K562 (cell line): Measurements from ENCODE around the gene GABPB1. TPM values are rescaled to one million over a fixed set of nuclear protein-coding genes. Genes with fewer than 3 reads are reported as not detected.

Source experiments
- ATAC-seq: fragments of 200-7000 bp; cut with Tn5 transposase; 3 replicates; pipeline ENCODE4 v1.9.1; 2020; ENCODE audit warnings: moderate library complexity
- BruUV-seq: library from RNA; stranded (reverse); fragments of 400-500 nt; replicated peaks from 2 replicates; lab custom pipeline; 2021; lab: Mats Ljungman, UMichigan
- CTCF ChIA-PET: fragments of 300-600 bp; formaldehyde crosslinking; extraction: SDS; loops from one replicate; lab custom pipeline; 2021; ENCODE audit warnings: low intra/inter-chr PET ratio; lab: Yijun Ruan, JAX
- POLR2A ChIA-PET: fragments of 300-600, 350-650 bp; sonication (Branson Sonifier 250); formaldehyde crosslinking; extraction: SDS; loops from one replicate; lab custom pipeline; 2021; ENCODE audit warnings: antibody characterized with exemption, inconsistent platforms; lab: Yijun Ruan, JAX
- DNase-seq, 4 experiments: peaks; one replicate each; pipeline versions ENCODE4 v3.0.0 to v3.0.0-alpha.2; 2011 to 2018; ENCODE audit warnings: low spot score in 3 of 4, mixed read lengths in 3 of 4; ENCODE audit errors: extremely low read depth in 1 of 4
- FAIRE-seq: peaks from 2 replicates; lab custom pipeline; 2011; peaks lifted over from hg19 to GRCh38; lab: Jason Lieb, UNC
- H2AFZ ChIP-seq: 2 replicates; pipeline ENCODE4 v1.6.0; 2011; ENCODE audit warnings: low read depth, low read length, control low read depth, inconsistent platforms
- H3K27ac ChIP-seq: fragments of 200-600 bp; 3 replicates; pipeline ENCODE4 v1.8.0; 2011; ENCODE audit warnings: low read depth, mild to moderate bottlenecking, control low read depth, inconsistent platforms, low read length, moderate library complexity, mixed read lengths; ENCODE audit errors: extremely low read depth
- H3K27me3 ChIP-seq, 2 experiments: fragments of 300-600 bp in 1 of 2; 2 replicates in 1 of 2; 3 replicates in 1 of 2; pipeline versions ENCODE4 v1.6.0 to v1.8.0; 2011; ENCODE audit warnings: inconsistent platforms in 2 of 2, low read length in 2 of 2, mild to moderate bottlenecking in 1 of 2, mixed read lengths in 1 of 2, moderate library complexity in 1 of 2; ENCODE audit not compliant: control insufficient read depth in 2 of 2, insufficient read depth in 2 of 2
- H3K36me3 ChIP-seq: fragments of 300-600 bp; 3 replicates; pipeline ENCODE4 v1.8.0; 2011; ENCODE audit warnings: mild to moderate bottlenecking, low read length, inconsistent platforms; ENCODE audit not compliant: control insufficient read depth, insufficient read depth
- H3K4me1 ChIP-seq, 2 experiments: fragments of 200-600 bp in 1 of 2; replicated peaks in 1 of 2; 2 replicates in 1 of 2; 3 replicates in 1 of 2; pipeline versions ENCODE4 v1.5.1 to v1.8.0; 2011; ENCODE audit warnings: inconsistent platforms in 2 of 2, low read length in 2 of 2, mild to moderate bottlenecking in 1 of 2, mixed read lengths in 1 of 2, moderate library complexity in 1 of 2; ENCODE audit not compliant: control insufficient read depth in 2 of 2, insufficient read depth in 2 of 2
- H3K4me2 ChIP-seq: 2 replicates; pipeline ENCODE4 v1.6.1; 2011; ENCODE audit warnings: low read length, control low read depth, inconsistent platforms, mixed read lengths; ENCODE audit not compliant: insufficient read depth
- H3K4me3 ChIP-seq: fragments of 200-600 bp; sonication (generic), shearing (Covaris generic); 2 replicates; pipeline ENCODE4 v1.5.1; 2016; ENCODE audit warnings: control low read depth, inconsistent platforms
- H3K79me2 ChIP-seq: fragments of 200-600 bp; 3 replicates; pipeline ENCODE4 v1.8.0; 2011; ENCODE audit warnings: low read length, inconsistent platforms; ENCODE audit not compliant: control insufficient read depth, insufficient read depth
- H3K9ac ChIP-seq, 2 experiments: 2 replicates each; pipeline versions ENCODE4 v1.6.0 to v1.6.1; 2011; ENCODE audit warnings: low read depth in 2 of 2, low read length in 2 of 2, control low read depth in 1 of 2, inconsistent platforms in 1 of 2, mild to moderate bottlenecking in 1 of 2, mixed read lengths in 1 of 2; ENCODE audit not compliant: insufficient read depth in 1 of 2
- H3K9me1 ChIP-seq: one replicate; pipeline ENCODE4 v1.6.0; 2011; ENCODE audit warnings: inconsistent platforms, mild to moderate bottlenecking, low read length, moderate library complexity; ENCODE audit not compliant: control insufficient read depth, insufficient read depth
- H3K9me3 ChIP-seq: replicated peaks from 2 replicates; pipeline ENCODE4 v1.5.1; 2011; ENCODE audit warnings: low read depth, low read length, inconsistent platforms; ENCODE audit not compliant: control insufficient read depth, insufficient read depth
- H4K20me1 ChIP-seq: replicated peaks from 2 replicates; pipeline ENCODE4 v1.6.1; 2011; ENCODE audit warnings: low read length, inconsistent platforms, mixed read lengths; ENCODE audit not compliant: control insufficient read depth, insufficient read depth
- MITF ChIP-seq: IDR thresholded peaks from 2 replicates; pipeline ENCODE4 v1.6.1; 2014; ENCODE audit warnings: antibody characterized with exemption
- NR2C2 ChIP-seq, 2 experiments: fragments of 200-800 bp in 1 of 2; sonication (Bioruptor generic) in 1 of 2; sonication (generic) in 1 of 2; formaldehyde crosslinking in 1 of 2; IDR thresholded peaks; 2 replicates each; pipeline versions ENCODE4 v1.6.1 to v1.8.0; 2016 to 2022; ENCODE audit warnings: mild to moderate bottlenecking in 1 of 2, missing compliant biosample characterization in 1 of 2, missing genetic modification characterization in 1 of 2, missing genetic modification reagents in 1 of 2
- SMARCC2 ChIP-seq: fragments of 450-650 bp; IDR thresholded peaks from 2 replicates; pipeline ENCODE4 v1.6.1; 2017; ENCODE audit warnings: antibody characterized with exemption, moderate library complexity, mild to moderate bottlenecking, low read depth
- TRIM24 ChIP-seq, 2 experiments: fragments of 450-650 bp; IDR thresholded peaks; 2 replicates each; pipeline ENCODE4 v1.6.1; 2016
- XRCC4 ChIP-seq: IDR thresholded peaks from one replicate; pipeline ENCODE4 v1.6.1; 2011; ENCODE audit not compliant: insufficient read depth, insufficient read length; ENCODE audit errors: extremely low read depth
- ZNF121 ChIP-seq: sonication (generic); formaldehyde crosslinking; conservative IDR thresholded peaks from 2 replicates; pipeline ENCODE4 v1.8.0; 2022; ENCODE audit warnings: missing genetic modification reagents
- ZNF449 ChIP-seq: fragments of 250-450 bp; sonication (Bioruptor Pico); IDR thresholded peaks from 2 replicates; pipeline ENCODE4 v1.8.0; 2022; ENCODE audit warnings: moderate library complexity, mild to moderate bottlenecking, inconsistent platforms
- WGBS: fragments of 100-300 bp; shearing (Covaris generic); methylation state at CpG from one replicate; pipeline ENCODE4 v1.1.6; 2016; ENCODE audit warnings: low coverage, mixed read lengths; ENCODE audit not compliant: insufficient coverage; ENCODE audit errors: missing lambda C conversion rate; 5-methylcytosine and 5-hydroxymethylcytosine counted together
- in situ Hi-C: fragments of 300-500 bp; cut with MboI; formaldehyde crosslinking; loops from 4 replicates; pipeline ENCODE4 v1.15.0; 2018; ENCODE audit warnings: inconsistent platforms, mixed read lengths
- intact Hi-C: fragments of 100-400 bp; cut with micrococcal nuclease; formaldehyde crosslinking; loops from 2 replicates; pipeline ENCODE4 v1.14.2; 2022
- polyA plus RNA-seq, 8 experiments: library from polyadenylated mRNA; depleted of rRNA in 4 of 8; stranded (reverse) in 5 of 8; unstranded in 3 of 8; fragments of >200 nt; fragmentation: Nextera tagmentation in 2 of 8; fragmentation: Illumina TruSeq in 1 of 8; extraction: Ambion mirVana in 2 of 8; extraction: Trizol in 1 of 8; gene quantifications; 2 replicates each; pipeline versions ENCODE4 v1.2.1 to v1.2.3, GENCODE V29; 2011 to 2014; ENCODE audit warnings: inconsistent platforms in 1 of 8, missing spikeins in 1 of 8
- total RNA-seq, 7 experiments: library from RNA; depleted of rRNA in 6 of 7; stranded (reverse); fragments of >200 nt in 6 of 7; fragmentation: Illumina TruSeq in 2 of 7; extraction: Trizol in 2 of 7; gene quantifications; 2 replicates each; pipeline versions ENCODE4 v1.2.1 to v1.2.3, GENCODE V29; 2011 to 2021; ENCODE audit warnings: low replicate concordance in 1 of 7
- TF ChIP-seq, protein P1 (sequence below): fragments of 450-650 bp; formaldehyde crosslinking; IDR thresholded peaks from 2 replicates; pipeline ENCODE4 v1.4.0; 2020; ENCODE audit warnings: mild to moderate bottlenecking

The GABPB1 gene
- total and polyA plus RNA-seq, 9 of the 15 experiments (the other 6 are each of a cell fraction or from before 2014, with no cell fraction given), result 11.8 to 42.3 (median 33.2) TPM

GRCh38 chr15:50345298-50345697 lies 9.7 kb downstream of the GABPB1 start:
- no peak for ATAC-seq
- no peak overlapping the region for H3K4me3 ChIP-seq
- peak; percentile 74 for TF ChIP-seq ZNF121 (CRISPR knock-in tag)
- no peak for TF ChIP-seq SMARCC2
- TF ChIP-seq MITF, result no peak
- TF ChIP-seq, all 486 proteins: peak for 1
- Histone ChIP-seq H3K4me1 (peaks cover 0 to under 1% of the 10 kb centered on the region in 2 experiments; a peak in 2 of 5 replicates), H3K9ac (no peak overlapping the region), H4K20me1 (no peaks in the 10 kb centered on the region), H3K79me2 (peaks cover 64% of the 10 kb centered on the region), H3K9me3 (no peaks in the 10 kb centered on the region), H3K36me3 (peaks cover 9% of the 10 kb centered on the region; the same call in 1 of the 3 replicates), H3K4me2 (no peak overlapping the region), H2AFZ (no peak overlapping the region), H3K9me1 (no peaks in the 10 kb centered on the region), H3K27ac (no peak overlapping the region), H3K27me3 (no peaks in the 10 kb centered on the region)
- in situ Hi-C loops (no loop called here), intact Hi-C loops (no loop called here)
- DNase-seq, result no peak
- CTCF ChIA-PET, result no interaction called here
- POLR2A ChIA-PET, result interaction anchor here (0.6 to 2.5 kb wide), 2 partner anchors 10 to 1233 kb away, joined by 3 to 11 read pairs; partner anchors contain the start of gene GABPB1
- WGBS, result 90% methylated on average over 5 of the region's 5 CpGs
- FAIRE-seq, result no peak
- no TSS peak for BruUV-seq

DNA sequence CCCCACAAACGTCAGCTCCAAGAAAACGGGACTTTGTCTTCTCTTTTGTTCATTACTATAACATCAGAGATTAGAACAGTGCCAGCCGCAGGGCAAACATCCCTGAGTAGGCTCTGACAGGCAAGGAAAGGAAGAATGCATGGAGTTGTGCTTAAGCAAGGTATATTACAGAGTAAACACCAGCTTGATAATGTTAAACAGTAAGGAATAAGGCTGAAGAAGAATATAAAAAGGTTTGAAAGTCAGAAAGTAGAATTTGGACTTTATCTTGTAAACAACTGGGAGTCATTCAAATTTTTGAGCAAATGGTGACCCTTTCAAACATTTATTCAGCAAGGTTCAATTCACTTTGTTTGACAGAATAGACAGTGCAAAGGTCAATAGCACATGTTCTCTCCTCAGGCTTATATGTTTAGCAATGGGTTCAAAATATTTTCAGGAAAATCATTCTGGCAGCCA lies 11.0 kb downstream of the GABPB1 start:
- Histone ChIP-seq H3K4me1 (peaks cover 0 to 8% of the 10 kb centered on the region in 2 experiments; a peak in 2 of 5 replicates), H3K4me3 (no peak overlapping the region), H4K20me1 (no peaks in the 10 kb centered on the region), H3K27me3 (no peaks in the 10 kb centered on the region), H3K27ac (no peak overlapping the region), H3K9me1 (no peaks in the 10 kb centered on the region), H3K9me3 (no peaks in the 10 kb centered on the region), H3K4me2 (no peak overlapping the region), H3K79me2 (peaks cover 59% of the 10 kb centered on the region), H3K9ac (no peak overlapping the region), H2AFZ (no peak overlapping the region), H3K36me3 (peaks cover 4% of the 10 kb centered on the region; the same call in 1 of the 3 replicates)
- CTCF ChIA-PET, result no interaction called here
- no TSS peak for BruUV-seq
- ATAC-seq (no peak), FAIRE-seq (no peak), DNase-seq (no peak)
- POLR2A ChIA-PET, result interaction anchor here (2.7 kb wide), 1 partner anchor 10 kb away, joined by 9 read pairs; no protein-coding TSS in a partner anchor
- WGBS, result 79% methylated on average over 3 of the region's 3 CpGs
- intact Hi-C loops, result no loop called here
- in situ Hi-C loops, result no loop called here
- TF ChIP-seq TRIM24 (IDR thresholded peaks at IDR 0.05) (no peak), XRCC4 (no peak), NR2C2 (CRISPR knock-in tag; IDR thresholded peaks at IDR 0.05) (no peak), NR2C2 (tag; IDR thresholded peaks at IDR 0.05) (no peak), ZNF449 (no peak)
- TF ChIP-seq, protein P1, sequence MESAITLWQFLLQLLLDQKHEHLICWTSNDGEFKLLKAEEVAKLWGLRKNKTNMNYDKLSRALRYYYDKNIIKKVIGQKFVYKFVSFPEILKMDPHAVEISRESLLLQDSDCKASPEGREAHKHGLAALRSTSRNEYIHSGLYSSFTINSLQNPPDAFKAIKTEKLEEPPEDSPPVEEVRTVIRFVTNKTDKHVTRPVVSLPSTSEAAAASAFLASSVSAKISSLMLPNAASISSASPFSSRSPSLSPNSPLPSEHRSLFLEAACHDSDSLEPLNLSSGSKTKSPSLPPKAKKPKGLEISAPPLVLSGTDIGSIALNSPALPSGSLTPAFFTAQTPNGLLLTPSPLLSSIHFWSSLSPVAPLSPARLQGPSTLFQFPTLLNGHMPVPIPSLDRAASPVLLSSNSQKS (CRISPR knock-in tag), result no peak
